Smooth muscle cell (in vitro differentiated cells): ENCODE data around the gene HOXD3. TPM values are rescaled to one million over a fixed set of nuclear protein-coding genes. Genes with fewer than 3 reads are reported as not detected.
A peak's percentile ranks its signal among the peaks of the same experiment; 100 is the strongest.

Experiments
- DNase-seq: peaks from one replicate; lab custom pipeline; 2025; ENCODE audit not compliant: unreplicated experiment; lab: John Stamatoyannopoulos, UW
- H2AFZ ChIP-seq: fragments of 200-600 bp; sonication (generic); 2 replicates; pipeline ENCODE4 v1.6.0; 2016; ENCODE audit warnings: antibody characterized with exemption, low read depth, mild to moderate bottlenecking
- H3F3A ChIP-seq: fragments of 200-600 bp; sonication (generic); 2 replicates; pipeline ENCODE4 v1.6.0; 2017; ENCODE audit warnings: antibody characterized with exemption, low read depth
- H3K27ac ChIP-seq: fragments of 200-600 bp; sonication (generic); 2 replicates; pipeline ENCODE4 v1.5.1; 2016; ENCODE audit warnings: low read depth, mild to moderate bottlenecking
- H3K27me3 ChIP-seq: fragments of 200-600 bp; sonication (generic); 2 replicates; pipeline ENCODE4 v1.6.1; 2016; ENCODE audit warnings: low read depth, mild to moderate bottlenecking
- H3K36me3 ChIP-seq: fragments of 200-600 bp; sonication (generic); 2 replicates; pipeline ENCODE4 v1.5.1; 2016; ENCODE audit warnings: low read depth
- H3K4me1 ChIP-seq: fragments of 200-600 bp; sonication (generic); 2 replicates; pipeline ENCODE4 v1.5.1; 2016; ENCODE audit warnings: low read depth
- H3K4me2 ChIP-seq: fragments of 200-600 bp; sonication (generic); 2 replicates; pipeline ENCODE4 v1.6.0; 2016; ENCODE audit warnings: mild to moderate bottlenecking
- H3K4me3 ChIP-seq: fragments of 200-600 bp; sonication (generic); 2 replicates; pipeline ENCODE4 v1.5.1; 2016; ENCODE audit warnings: mild to moderate bottlenecking
- H3K79me2 ChIP-seq: fragments of 200-600 bp; sonication (generic); 2 replicates; pipeline ENCODE4 v1.6.0; 2016; ENCODE audit warnings: low read depth, mild to moderate bottlenecking
- H3K9ac ChIP-seq: fragments of 200-600 bp; sonication (generic); 2 replicates; pipeline ENCODE4 v1.6.0; 2016; ENCODE audit warnings: low read depth
- H3K9me3 ChIP-seq: fragments of 200-600 bp; sonication (generic); replicated peaks from 2 replicates; pipeline ENCODE4 v1.5.1; 2016; ENCODE audit warnings: low read depth
- H4K20me1 ChIP-seq: fragments of 200-600 bp; sonication (generic); 2 replicates; pipeline ENCODE4 v1.6.0; 2016; ENCODE audit warnings: low read depth
- WGBS: methylation state at CpG from one replicate; pipeline ENCODE4 v1.1.7; 2016; ENCODE audit warnings: low lambda C conversion rate; 5-methylcytosine and 5-hydroxymethylcytosine counted together
- polyA plus RNA-seq: library from polyadenylated mRNA; unstranded; fragments of >200 nt; fragmentation: Nextera tagmentation; extraction: Ambion mirVana; gene quantifications from 2 replicates; pipeline ENCODE4 v1.2.1, GENCODE V29; 2016
- total RNA-seq: library from RNA; depleted of rRNA; stranded (reverse); fragments of >200 nt; gene quantifications from 2 replicates; pipeline ENCODE4 v1.2.3, GENCODE V29; 2014
- TF ChIP-seq, protein P1 (sequence below): fragments of 200-600 bp; sonication (generic); IDR thresholded peaks from 2 replicates; pipeline ENCODE4 v1.5.1; 2017; ENCODE audit warnings: borderline replicate concordance, mild to moderate bottlenecking, antibody characterized with exemption; ENCODE audit not compliant: insufficient read depth, poor library complexity, severe bottlenecking

HOXD3 gene
- total and polyA plus RNA-seq, 2 experiments from 2014 or later = not detected

DNA sequence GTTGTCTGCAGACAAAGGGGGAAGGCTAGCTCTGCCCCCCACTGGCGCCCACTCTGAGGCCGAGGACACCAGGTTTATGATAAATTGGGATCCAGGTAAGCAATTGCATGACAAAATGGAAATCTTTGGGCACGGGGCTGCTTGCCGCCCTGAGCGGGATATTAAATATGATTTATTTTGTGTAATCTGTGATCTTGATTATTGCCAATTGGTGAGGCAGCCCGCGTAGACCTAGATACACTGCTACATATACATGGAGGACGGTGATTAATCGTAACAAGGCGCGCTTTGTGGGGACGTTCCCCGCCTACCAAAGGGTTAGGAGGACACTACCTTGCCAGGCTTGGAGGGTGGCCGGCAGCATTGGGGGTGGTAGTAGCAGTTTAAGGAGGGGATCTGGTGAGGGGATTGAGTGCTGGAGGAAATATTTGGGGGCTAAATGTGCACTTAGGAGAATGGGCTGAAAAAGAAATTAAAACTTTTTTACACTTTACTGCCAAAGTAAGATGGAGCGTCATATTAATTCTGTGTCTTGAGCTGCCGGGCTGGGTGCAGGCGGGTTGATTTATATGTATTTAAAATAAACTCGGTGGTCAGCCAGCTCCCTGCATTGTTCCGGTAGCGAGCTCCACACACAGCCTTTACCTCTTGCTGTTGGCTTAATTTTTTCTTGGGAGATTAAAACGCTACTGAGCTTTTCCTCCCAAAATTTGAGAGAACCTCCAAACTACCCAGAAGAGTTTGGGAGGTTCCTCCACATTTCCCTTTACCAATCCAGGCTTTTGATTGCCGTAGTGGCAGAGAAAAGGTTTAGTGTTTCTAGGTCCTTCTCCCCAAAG, 4.1 kb downstream of the HOXD3 start:
- H3K4me2 ChIP-seq = peak overlapping the region; percentile 83

DNA sequence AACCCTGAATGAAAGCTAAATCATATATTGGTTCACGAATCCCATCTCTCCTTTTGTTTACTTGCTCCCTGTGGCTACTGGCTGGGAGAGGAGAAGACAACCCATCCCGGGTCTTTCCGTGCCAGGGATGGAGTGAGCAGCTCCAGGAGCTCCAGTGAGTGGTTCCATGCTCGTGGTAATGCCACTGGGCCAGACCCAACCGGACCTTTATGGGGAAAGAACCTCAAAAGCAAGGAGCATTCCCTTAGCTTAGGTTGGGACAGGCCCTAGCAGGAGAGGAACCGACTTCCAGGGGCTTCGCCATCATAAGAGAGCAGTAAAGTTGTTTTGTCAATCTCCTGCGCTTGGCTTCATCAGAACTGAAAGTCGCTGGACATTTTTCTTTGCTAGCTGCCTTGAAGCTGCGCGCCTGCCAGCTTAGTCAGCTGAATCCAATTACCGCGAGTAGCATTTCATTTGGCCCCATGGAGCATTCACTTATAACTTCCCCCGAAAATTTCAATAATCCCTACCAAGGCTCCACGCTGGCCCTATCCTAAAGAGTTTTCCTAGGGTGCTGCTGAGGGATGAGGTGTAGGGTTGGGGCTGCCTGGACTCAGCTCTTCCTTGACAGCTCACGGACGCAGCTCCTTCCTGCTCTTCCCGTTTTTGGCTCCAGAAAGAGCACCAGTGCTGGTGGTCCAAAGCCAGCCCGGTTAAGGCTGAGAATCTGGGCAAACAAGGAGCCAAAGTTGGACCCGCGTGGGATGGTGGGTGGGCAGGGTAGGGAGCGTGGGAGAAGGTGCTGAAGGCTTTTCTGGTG, 4.9 kb downstream of the HOXD3 start:
- peak overlapping the region; percentile 67 for H3K4me2 ChIP-seq
- TF ChIP-seq, protein P1, sequence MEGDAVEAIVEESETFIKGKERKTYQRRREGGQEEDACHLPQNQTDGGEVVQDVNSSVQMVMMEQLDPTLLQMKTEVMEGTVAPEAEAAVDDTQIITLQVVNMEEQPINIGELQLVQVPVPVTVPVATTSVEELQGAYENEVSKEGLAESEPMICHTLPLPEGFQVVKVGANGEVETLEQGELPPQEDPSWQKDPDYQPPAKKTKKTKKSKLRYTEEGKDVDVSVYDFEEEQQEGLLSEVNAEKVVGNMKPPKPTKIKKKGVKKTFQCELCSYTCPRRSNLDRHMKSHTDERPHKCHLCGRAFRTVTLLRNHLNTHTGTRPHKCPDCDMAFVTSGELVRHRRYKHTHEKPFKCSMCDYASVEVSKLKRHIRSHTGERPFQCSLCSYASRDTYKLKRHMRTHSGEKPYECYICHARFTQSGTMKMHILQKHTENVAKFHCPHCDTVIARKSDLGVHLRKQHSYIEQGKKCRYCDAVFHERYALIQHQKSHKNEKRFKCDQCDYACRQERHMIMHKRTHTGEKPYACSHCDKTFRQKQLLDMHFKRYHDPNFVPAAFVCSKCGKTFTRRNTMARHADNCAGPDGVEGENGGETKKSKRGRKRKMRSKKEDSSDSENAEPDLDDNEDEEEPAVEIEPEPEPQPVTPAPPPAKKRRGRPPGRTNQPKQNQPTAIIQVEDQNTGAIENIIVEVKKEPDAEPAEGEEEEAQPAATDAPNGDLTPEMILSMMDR = no peak
- no peaks in the 10 kb centered on the region for H3K79me2 ChIP-seq
- H3F3A ChIP-seq = no peaks in the 10 kb centered on the region
- no peak for DNase-seq
- peaks cover 4% of the 10 kb centered on the region for H4K20me1 ChIP-seq
- H2AFZ ChIP-seq = no peak overlapping the region
- H3K4me1 ChIP-seq = peaks cover 9% of the 10 kb centered on the region
- 10% methylated on average over 21 of the region's 22 CpGs for WGBS
- H3K36me3 ChIP-seq = no peaks in the 10 kb centered on the region
- no peaks in the 10 kb centered on the region for H3K9me3 ChIP-seq
- H3K27ac ChIP-seq = no peak overlapping the region
- no peak overlapping the region for H3K4me3 ChIP-seq
- H3K9ac ChIP-seq = no peak overlapping the region
- peaks cover 100% of the 10 kb centered on the region for H3K27me3 ChIP-seq

More for the DNA sequence above, 4.1 kb downstream of the HOXD3 start:
- Histone ChIP-seq H3K9me3 (no peaks in the 10 kb centered on the region), H3K27me3 (peaks cover 100% of the 10 kb centered on the region), H3K27ac (no peak overlapping the region), H3K4me1 (peaks cover 11% of the 10 kb centered on the region), H3K9ac (no peak overlapping the region), H3K4me3 (no peak overlapping the region), H3K36me3 (no peaks in the 10 kb centered on the region), H3F3A (no peaks in the 10 kb centered on the region), H2AFZ (no peak overlapping the region), H4K20me1 (peaks cover 4% of the 10 kb centered on the region), H3K79me2 (no peaks in the 10 kb centered on the region)
- DNase-seq = no peak
- WGBS = 21% methylated on average over 22 of the region's 22 CpGs
- TF ChIP-seq, protein P1 = no peak

DNA sequence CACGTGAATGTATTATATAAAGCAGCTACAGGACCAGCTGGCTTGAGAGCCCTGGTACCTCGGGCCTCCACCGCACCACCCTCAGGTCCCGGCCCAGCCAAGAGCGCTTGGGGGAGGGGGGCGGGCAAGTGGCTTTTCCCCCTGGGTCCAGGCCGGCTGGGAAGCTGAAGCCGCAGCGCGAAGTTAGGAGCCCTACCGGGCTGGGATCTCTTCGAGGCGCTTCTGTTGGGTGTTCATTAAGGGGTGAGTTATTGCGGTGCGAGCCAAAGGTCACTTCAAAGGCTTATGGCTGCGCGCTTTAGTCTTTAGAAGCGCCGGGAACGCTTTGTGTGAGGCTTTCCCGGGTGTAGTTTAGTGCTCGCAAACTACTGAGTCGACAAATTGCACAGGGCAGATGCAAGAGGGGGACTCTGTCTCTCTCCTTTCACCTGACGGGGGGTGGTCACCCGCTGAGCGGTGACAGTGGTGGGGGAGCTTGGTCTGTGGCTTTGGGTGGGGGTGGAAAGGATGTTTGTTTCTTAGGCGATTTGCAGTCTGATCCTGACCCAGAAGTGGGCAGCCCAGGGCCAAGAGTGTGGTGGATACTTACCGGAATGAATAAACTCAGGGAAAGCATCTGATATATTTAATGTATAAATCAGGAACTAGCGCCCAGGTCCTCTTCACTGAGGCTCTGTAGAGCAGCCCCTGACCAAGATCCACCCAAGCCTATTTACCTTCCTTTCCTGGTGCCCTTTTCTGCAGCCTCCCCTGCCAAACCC, 6.0 kb downstream of the HOXD3 start:
- Histone ChIP-seq H2AFZ (no peak overlapping the region), H4K20me1 (peaks cover under 1% of the 10 kb centered on the region), H3K27me3 (peaks cover 100% of the 10 kb centered on the region), H3K27ac (no peak overlapping the region), H3K4me2 (no peak overlapping the region), H3K4me3 (no peak overlapping the region), H3K36me3 (no peaks in the 10 kb centered on the region), H3K4me1 (no peaks in the 10 kb centered on the region), H3F3A (no peaks in the 10 kb centered on the region), H3K9ac (no peak overlapping the region), H3K79me2 (no peaks in the 10 kb centered on the region), H3K9me3 (no peaks in the 10 kb centered on the region)
- no peak for DNase-seq
- 6% methylated on average over 29 of the region's 29 CpGs for WGBS
- TF ChIP-seq, protein P1 = no peak
